Muscle of leg (tissue), 11 donors: Measurements from ENCODE around the gene TEX53. TPM values are rescaled to one million over a fixed set of nuclear protein-coding genes. Genes with fewer than 3 reads are reported as not detected.

Experiments
- DNase-seq: peaks from one replicate; pipeline ENCODE4 v3.0.0; 2013
- H3K27ac ChIP-seq: one replicate; pipeline ENCODE4 v1.5.1; 2013; ENCODE audit warnings: mild to moderate bottlenecking, low read length, control low read depth
- H3K27me3 ChIP-seq: one replicate; pipeline ENCODE4 v1.6.1; 2013; ENCODE audit warnings: low read length; ENCODE audit not compliant: control insufficient read depth, insufficient read depth
- H3K36me3 ChIP-seq: one replicate; pipeline ENCODE4 v1.6.1; 2013; ENCODE audit warnings: low read length; ENCODE audit not compliant: control insufficient read depth, insufficient read depth
- H3K4me1 ChIP-seq: one replicate; pipeline ENCODE4 v1.6.1; 2013; ENCODE audit warnings: low read length; ENCODE audit not compliant: control insufficient read depth, insufficient read depth
- H3K4me3 ChIP-seq: one replicate; pipeline ENCODE4 v1.5.1; 2013; ENCODE audit warnings: low read length, control low read depth
- H3K9me3 ChIP-seq: replicated peaks from 2 replicates; pipeline ENCODE4 v1.6.1; 2013; ENCODE audit warnings: low read depth, low read length; ENCODE audit not compliant: control insufficient read depth
- WGBS: methylation state at CpG from one replicate; pipeline ENCODE4 v1.1.5; 2013; ENCODE audit warnings: missing lambda C conversion rate; ENCODE audit not compliant: insufficient coverage; 5-methylcytosine and 5-hydroxymethylcytosine counted together
- polyA plus RNA-seq, 8 donors: library from polyadenylated mRNA; unstranded; fragments of 120-200 nt; gene quantifications; one replicate each; pipeline versions ENCODE4 v1.2.1 to v1.2.3, GENCODE V29; 2013; ENCODE audit warnings: inconsistent platforms in 1 of 8, low replicate concordance in 1 of 8; ENCODE audit not compliant: insufficient read length in 8 of 8, insufficient read depth in 1 of 8
- total RNA-seq: library from RNA; stranded (reverse); fragments of 120-200 nt; gene quantifications from one replicate; pipeline ENCODE4 v1.2.4, GENCODE V29; 2013

Gene TEX53
- total and polyA plus RNA-seq, 9 donors: not detected

DNA sequence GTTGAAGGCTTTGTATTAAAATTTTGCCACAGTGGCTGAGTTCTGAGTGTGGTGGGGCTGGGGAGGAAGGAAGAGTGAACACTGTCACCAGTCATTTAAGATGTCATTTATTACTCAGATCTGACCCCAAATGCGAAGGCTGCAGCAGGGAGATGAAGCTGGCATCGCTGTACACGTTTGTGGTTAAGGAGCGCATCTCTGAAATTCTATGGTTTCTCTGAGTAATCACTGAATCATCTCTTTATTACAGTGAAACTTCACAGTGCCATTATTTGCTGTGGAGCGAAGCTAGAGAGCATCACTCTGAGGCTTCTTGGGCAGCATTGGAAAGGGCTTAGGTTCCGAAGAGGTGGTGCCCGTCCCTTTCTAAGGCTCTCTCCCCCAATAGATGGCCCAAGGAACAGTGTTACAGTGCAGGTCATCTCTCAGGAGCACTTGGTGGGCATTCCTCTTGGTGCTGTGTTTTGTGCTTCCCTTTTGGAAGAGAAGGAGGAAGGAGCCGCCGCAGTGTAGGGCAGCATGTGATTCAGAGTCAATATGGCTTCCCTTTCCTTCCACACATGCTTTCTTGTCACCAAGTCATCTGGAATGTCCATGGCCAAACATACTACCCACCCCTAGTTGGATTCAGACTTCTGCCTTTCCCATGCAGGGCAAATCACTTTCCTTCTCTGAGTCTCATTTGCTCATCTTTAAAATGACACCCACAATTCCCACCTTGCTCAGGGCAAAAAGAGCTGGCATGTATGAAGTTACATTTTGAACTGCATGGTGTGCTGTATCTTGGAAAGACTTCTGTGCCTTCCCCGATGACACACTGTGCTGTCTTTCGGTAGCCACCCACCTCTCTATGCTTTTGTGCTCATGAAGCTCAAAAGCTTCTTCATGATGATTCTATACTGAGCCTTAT, 33.7 kb upstream of the TEX53 start:
- Histone ChIP-seq H3K9me3 (no peaks in the 10 kb centered on the region), H3K36me3 (no peaks in the 10 kb centered on the region), H3K27ac (no peak overlapping the region), H3K4me3 (no peak overlapping the region), H3K4me1 (no peaks in the 10 kb centered on the region), H3K27me3 (no peaks in the 10 kb centered on the region)
- DNase-seq: no peak
- 86% methylated on average over 1 of the region's 11 CpGs for WGBS

DNA sequence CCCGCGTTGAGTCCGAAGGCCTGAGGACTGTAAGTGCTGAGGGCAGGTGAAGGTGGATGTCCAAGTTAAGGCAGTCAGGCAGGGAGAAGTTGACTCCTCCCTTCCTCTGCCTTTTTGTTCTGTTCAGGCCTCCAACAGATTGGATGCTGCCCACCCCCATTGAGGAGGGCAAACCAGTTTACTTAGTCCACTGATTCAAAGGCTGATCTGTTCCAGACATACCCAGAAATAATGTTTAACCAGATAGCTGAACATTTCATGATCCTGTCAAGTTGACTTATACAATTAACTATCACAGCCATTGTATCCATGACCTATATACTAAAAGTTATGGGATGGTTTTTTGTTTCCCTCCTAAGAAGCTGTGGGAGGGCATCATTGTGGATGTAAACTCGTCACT, 32.7 kb upstream of the TEX53 start:
- WGBS: no CpG with 5 or more reads among the region's 4 CpGs
- H3K9me3 ChIP-seq: no peaks in the 10 kb centered on the region
- H3K36me3 ChIP-seq: no peaks in the 10 kb centered on the region
- no peak overlapping the region for H3K4me3 ChIP-seq
- H3K27me3 ChIP-seq: no peaks in the 10 kb centered on the region
- DNase-seq: no peak
- no peak overlapping the region for H3K27ac ChIP-seq
- H3K4me1 ChIP-seq: no peaks in the 10 kb centered on the region

DNA sequence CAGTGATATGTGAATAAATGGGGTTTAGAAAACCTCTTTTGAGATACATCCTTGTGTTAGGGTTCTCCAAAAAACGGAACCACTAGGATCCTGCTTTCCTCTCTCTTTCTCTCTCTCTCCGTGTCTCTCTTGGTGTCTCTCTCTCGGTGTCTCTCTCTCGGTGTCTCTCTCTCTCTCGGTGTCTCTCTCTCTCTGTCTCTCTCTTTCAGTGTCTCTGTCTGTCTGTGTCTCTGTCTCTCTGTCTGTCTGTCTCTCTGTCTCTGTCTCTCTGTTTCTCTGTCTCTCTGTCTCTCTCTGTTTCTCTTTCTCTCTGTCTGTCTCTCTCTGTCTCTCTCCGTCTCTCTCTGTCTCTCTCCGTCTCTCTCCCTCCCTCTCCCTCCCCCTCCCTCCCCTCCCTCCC, 32.2 kb upstream of the TEX53 start:
- no peak for DNase-seq
- no peak overlapping the region for H3K4me3 ChIP-seq
- no peaks in the 10 kb centered on the region for H3K9me3 ChIP-seq
- H3K36me3 ChIP-seq: no peaks in the 10 kb centered on the region
- 95% methylated on average over 5 of the region's 7 CpGs for WGBS
- H3K27me3 ChIP-seq: no peaks in the 10 kb centered on the region
- H3K27ac ChIP-seq: no peak overlapping the region
- H3K4me1 ChIP-seq: no peaks in the 10 kb centered on the region

DNA sequence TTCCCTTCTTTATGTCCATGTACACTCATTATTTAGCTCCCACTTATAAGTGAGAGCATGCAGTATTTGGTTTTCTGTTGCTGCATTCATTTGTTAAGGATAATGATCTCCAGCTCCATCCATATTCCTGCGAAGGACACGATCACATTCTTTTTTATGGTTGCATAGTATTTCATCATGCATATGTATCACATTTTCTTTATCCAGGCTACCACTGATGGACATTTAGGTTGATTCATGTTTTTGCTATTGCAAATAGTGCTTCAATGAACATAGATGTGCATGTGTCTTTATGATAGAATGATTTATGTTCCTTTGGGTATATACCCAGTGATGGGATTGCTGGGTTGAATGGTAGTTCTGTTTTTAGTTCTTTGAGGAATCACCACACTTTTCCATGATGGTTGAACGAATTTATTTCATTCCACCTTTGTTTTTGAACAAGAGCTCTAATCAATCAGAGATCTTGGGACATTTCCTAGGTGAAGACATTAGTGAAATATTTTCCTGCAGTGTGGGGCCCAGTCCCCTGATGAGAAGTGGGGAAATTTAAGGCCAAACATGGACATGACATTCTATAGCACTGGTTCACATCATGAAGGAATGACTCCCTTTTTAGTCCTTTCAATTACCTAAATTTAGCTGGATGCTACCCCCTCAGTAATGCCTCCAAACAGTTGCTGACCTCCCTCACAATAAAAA, 31.5 kb upstream of the TEX53 start:
- WGBS: no CpG with 5 or more reads among the region's 3 CpGs
- no peak for DNase-seq
- no peaks in the 10 kb centered on the region for H3K27me3 ChIP-seq

DNA sequence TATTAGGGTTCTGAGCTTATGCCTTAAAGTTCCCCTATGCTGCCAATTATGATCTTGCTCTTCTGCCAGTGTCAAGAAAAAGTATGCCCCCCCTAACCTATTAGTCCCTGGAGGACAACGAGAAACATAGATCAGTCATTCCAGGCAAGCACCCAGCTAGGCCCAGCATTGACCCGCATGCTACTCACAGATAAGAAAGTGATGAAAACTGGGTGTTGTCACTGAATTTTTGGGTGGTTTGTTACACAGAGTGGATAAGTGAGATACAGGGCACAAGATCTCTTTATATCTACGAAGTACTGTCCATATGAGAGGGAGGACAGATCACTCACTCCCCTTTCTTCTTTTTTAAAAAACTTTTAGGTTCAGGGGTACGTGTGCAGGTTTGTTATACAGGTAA, 30.8 kb upstream of the TEX53 start:
- H3K27ac ChIP-seq: no peak overlapping the region
- H3K9me3 ChIP-seq: no peaks in the 10 kb centered on the region
- no peak overlapping the region for H3K4me3 ChIP-seq
- no CpG with 5 or more reads among the region's 4 CpGs for WGBS
- no peak for DNase-seq
- H3K4me1 ChIP-seq: no peaks in the 10 kb centered on the region
- no peaks in the 10 kb centered on the region for H3K27me3 ChIP-seq
- H3K36me3 ChIP-seq: no peaks in the 10 kb centered on the region

More for the DNA sequence above, 31.5 kb upstream of the TEX53 start:
- Histone ChIP-seq H3K4me1 (no peaks in the 10 kb centered on the region), H3K4me3 (no peak overlapping the region), H3K36me3 (no peaks in the 10 kb centered on the region), H3K9me3 (no peaks in the 10 kb centered on the region), H3K27ac (no peak overlapping the region)

DNA sequence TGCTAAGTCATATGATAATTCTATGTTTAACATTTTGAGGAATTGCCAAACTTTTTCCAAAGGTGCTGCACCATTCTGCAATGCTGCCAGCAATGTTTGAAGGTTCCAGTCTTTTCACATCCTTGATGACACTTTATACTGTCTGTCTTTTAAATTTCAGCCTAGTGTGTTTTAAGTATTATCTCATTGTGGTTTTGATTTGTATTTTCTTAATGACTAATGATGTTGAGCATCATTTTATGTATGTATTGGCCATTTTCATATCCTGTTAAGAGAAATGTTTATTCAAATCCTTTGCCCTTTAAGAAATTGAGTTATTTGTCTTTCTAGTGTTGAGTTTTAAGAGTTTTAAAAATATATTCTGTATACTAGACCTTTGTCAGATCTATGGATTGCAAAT, 29.4 kb upstream of the TEX53 start:
- no peaks in the 10 kb centered on the region for H3K4me1 ChIP-seq
- DNase-seq: no peak
- no peaks in the 10 kb centered on the region for H3K9me3 ChIP-seq
- H3K4me3 ChIP-seq: no peak overlapping the region
- no peaks in the 10 kb centered on the region for H3K36me3 ChIP-seq
- H3K27ac ChIP-seq: no peak overlapping the region
- no peaks in the 10 kb centered on the region for H3K27me3 ChIP-seq

DNA sequence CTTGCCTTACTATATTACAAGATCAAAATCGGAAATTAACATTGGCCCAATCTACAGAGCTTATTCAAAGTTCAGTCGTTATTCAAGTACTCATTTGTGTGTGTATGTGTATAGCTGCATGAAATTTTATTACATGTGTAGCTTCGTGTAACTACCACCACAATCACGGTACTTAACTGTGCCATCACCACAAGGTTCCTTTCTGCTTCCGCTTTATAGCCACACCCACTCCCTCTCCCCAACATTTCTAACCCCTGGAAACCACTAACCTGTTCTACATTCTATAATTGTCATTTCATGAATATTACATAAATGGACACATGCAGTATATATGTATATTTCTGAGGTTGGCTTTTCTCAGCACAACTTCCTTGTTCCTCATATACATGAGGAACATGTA, 28.3 kb upstream of the TEX53 start:
- no peak for DNase-seq
- no peaks in the 10 kb centered on the region for H3K36me3 ChIP-seq
- no CpG with 5 or more reads among the region's 5 CpGs for WGBS

DNA sequence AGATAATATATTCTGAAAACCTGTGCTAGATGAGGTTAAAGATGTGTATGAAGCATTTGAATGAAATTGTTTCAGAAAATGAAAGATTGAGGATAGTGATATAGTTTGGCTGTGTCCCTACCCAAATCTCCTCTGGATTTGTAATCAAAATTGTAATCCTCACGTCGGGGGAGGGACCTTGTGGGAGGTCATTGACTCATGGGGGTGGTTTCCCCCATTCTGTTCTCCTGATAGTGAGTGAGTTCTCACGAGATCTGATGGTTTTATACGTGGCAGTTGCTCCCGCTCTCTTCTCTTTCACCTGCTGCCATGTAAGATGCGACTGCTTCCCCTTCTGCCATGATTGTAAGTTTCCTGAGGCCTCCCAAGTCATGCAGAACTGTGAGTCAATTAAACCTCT, 26.4 kb upstream of the TEX53 start:
- Histone ChIP-seq H3K27me3 (no peaks in the 10 kb centered on the region), H3K36me3 (no peaks in the 10 kb centered on the region), H3K9me3 (no peaks in the 10 kb centered on the region), H3K27ac (no peak overlapping the region), H3K4me3 (no peak overlapping the region), H3K4me1 (no peaks in the 10 kb centered on the region)
- no CpG with 5 or more reads among the region's 6 CpGs for WGBS
- DNase-seq: no peak

More for the DNA sequence above, 28.3 kb upstream of the TEX53 start:
- Histone ChIP-seq H3K4me3 (no peak overlapping the region), H3K4me1 (no peaks in the 10 kb centered on the region), H3K27ac (no peak overlapping the region), H3K9me3 (no peaks in the 10 kb centered on the region), H3K27me3 (no peaks in the 10 kb centered on the region)

DNA sequence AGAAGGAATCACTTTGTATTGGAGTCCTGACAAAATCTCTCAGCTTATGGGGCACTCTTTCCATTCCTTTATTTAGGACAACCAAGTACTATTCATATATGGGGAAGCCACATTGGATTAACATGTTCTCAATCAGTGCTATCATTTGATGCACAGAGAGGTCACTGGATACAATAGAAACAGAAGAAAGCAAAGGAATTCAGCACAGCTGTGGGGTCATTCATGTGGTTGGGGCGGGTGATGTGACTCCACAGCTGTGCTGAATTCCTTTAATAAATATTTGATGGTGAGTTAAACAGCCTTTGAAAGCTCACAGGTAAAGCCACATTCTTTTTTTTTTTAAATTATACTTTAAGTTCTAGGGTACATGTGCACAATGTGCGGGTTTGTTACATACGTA, 25.2 kb upstream of the TEX53 start:
- no peaks in the 10 kb centered on the region for H3K36me3 ChIP-seq
- no peak overlapping the region for H3K27ac ChIP-seq
- DNase-seq: no peak
- no peaks in the 10 kb centered on the region for H3K4me1 ChIP-seq
- no peaks in the 10 kb centered on the region for H3K9me3 ChIP-seq
- H3K4me3 ChIP-seq: no peak overlapping the region
- H3K27me3 ChIP-seq: no peaks in the 10 kb centered on the region
- WGBS: no CpG with 5 or more reads among the region's 3 CpGs

DNA sequence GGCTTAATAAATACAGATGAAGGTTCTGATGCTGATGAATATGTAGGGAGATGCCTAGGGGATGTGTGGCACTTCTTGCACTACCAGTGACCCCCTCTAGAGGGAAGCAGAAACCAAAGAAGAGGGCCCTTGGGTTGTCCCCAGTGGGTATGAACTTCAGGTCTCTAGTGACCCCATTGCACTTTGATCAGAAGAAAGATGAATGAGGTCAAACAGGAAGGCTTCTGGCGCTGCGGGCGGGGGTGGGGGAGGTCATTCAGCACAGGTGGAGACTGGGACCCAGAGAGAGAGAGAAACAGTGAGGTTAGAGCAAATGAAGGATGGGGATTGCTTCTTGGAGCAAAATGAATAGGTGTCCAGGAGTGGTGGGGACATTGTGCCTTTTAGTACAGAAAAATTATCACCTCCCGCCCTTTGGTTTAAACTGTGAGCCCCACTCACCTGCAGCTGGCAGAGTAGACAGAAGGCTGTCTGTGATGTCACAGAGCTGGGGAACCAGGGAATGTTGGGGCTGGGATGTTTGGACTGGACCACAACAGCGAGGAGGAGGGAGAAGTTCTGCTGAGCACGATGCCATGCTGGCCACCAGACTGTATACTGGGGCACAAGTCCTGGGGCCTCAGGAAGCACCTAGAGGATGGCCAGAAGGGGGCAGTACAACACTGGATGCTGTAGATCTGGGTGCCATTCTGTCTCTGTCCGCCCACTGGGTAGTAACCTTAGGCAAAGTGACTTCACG, 24.2 kb upstream of the TEX53 start, which contains the start of gene TEX48:
TEX48 (minus strand) TSS at position 599 of the 739 bp plus-strand sequence. CDS start 10,469 bp downstream, outside the sequence.
- no peaks in the 10 kb centered on the region for H3K36me3 ChIP-seq
- H3K9me3 ChIP-seq: no peaks in the 10 kb centered on the region
- no peak within 1 kb of the TSS for H3K27ac ChIP-seq
- H3K27me3 ChIP-seq: no peaks in the 10 kb centered on the region
- no peaks in the 10 kb centered on the region for H3K4me1 ChIP-seq
- DNase-seq: peak; percentile 58
- WGBS: 48% methylated on average over 5 of the region's 8 CpGs
- no peak within 1 kb of the TSS for H3K4me3 ChIP-seq
